Mucosa of stomach (tissue), 1 donor: Measurements from ENCODE around the gene CAMK2D.

Experiments used
- H3K27me3 ChIP-seq: one replicate; pipeline ENCODE4 v1.7.0; 2013; ENCODE audit warnings: mild to moderate bottlenecking, low read length; ENCODE audit not compliant: control insufficient read depth, insufficient read depth
- H3K36me3 ChIP-seq: one replicate; pipeline ENCODE4 v1.7.0; 2013; ENCODE audit warnings: low read length; ENCODE audit not compliant: control insufficient read depth, insufficient read depth
- H3K4me1 ChIP-seq: one replicate; pipeline ENCODE4 v1.7.0; 2013; ENCODE audit warnings: mild to moderate bottlenecking, low read length; ENCODE audit not compliant: control insufficient read depth, insufficient read depth
- H3K4me3 ChIP-seq: one replicate; pipeline ENCODE4 v1.7.0; 2013; ENCODE audit warnings: low read length
- H3K9ac ChIP-seq: one replicate; pipeline ENCODE4 v1.7.0; 2013; ENCODE audit warnings: mild to moderate bottlenecking, low read length, moderate library complexity
- H3K9me3 ChIP-seq: one replicate; pipeline ENCODE4 v1.7.0; 2013; ENCODE audit warnings: mild to moderate bottlenecking, low read length, moderate library complexity; ENCODE audit not compliant: control insufficient read depth
- donor health status: Pancreatic carcinoma.

CAMK2D gene

DNA sequence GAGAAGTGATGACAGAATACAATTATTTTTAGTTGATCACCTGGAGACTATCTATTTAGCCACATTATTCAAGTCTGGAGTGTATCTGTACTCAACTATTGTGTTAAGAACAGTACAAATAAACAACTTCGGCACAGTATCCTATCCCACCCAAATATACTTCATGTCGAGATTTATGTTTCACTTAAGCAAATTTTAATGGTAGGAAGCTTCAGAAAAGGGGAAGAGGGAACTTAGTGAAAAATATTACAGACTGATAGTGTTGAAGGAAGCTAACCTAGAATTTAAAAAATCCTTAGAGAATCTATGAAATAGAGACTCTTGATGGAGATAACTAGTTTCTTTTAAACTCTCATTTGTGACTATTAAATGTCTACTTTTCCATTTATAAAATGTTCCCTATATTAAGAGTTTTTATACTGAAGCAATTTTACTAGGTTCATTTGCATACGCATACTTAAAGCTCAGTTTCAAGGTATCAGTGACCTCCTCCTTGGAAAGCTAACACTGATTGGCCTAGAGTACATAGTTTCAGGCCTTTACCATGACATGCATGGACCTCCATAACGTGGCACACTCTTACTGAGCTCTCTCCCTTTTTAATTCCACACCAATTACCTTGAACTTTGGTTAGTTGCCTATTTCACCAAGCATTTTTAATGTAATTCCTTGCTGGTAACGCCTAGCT is 197.7 kb downstream of the CAMK2D start:
- Histone ChIP-seq H3K4me1 (peaks cover 10% of the 10 kb centered on the region), H3K4me3 (no peak overlapping the region), H3K27me3 (no peaks in the 10 kb centered on the region), H3K9ac (no peak overlapping the region), H3K36me3 (no peaks in the 10 kb centered on the region), H3K9me3 (no peaks in the 10 kb centered on the region)

DNA sequence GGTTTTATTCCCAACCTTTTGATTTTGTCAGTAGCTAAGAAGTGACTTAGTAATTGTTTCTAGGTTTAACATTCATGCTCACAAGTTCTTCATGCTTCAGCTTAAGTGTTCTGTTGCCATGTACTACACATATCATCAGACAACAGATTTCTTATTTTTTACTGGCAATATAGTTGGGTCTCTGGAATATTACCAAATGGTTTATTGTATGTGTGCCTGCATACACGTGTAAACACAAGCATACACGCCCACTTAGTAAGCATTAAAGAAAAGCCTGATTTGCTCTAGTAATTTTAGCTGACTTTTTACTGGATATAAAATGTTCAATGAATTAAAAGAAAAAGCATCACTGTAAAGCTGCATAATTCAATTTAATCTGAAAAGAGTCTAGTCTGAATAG is 199.8 kb downstream of the CAMK2D start:
- Histone ChIP-seq H3K4me1 (peaks cover 16% of the 10 kb centered on the region), H3K27me3 (no peaks in the 10 kb centered on the region), H3K9me3 (no peaks in the 10 kb centered on the region), H3K36me3 (no peaks in the 10 kb centered on the region), H3K9ac (no peak overlapping the region), H3K4me3 (no peak overlapping the region)

GRCh38 chr4:113561092-113561491 is 200.4 kb downstream of the CAMK2D start:
- H3K9ac ChIP-seq, result no peak overlapping the region

GRCh38 chr4:113560579-113560978 is 201.0 kb downstream of the CAMK2D start:
- Histone ChIP-seq H3K4me3 (no peak overlapping the region), H3K9me3 (no peaks in the 10 kb centered on the region), H3K4me1 (peaks cover 28% of the 10 kb centered on the region), H3K27me3 (no peaks in the 10 kb centered on the region), H3K9ac (no peak overlapping the region), H3K36me3 (no peaks in the 10 kb centered on the region)

More at GRCh38 chr4:113561092-113561491, 200.4 kb downstream of the CAMK2D start:
- Histone ChIP-seq H3K4me1 (peaks cover 22% of the 10 kb centered on the region), H3K27me3 (no peaks in the 10 kb centered on the region), H3K36me3 (no peaks in the 10 kb centered on the region), H3K9me3 (no peaks in the 10 kb centered on the region), H3K4me3 (no peak overlapping the region)

DNA sequence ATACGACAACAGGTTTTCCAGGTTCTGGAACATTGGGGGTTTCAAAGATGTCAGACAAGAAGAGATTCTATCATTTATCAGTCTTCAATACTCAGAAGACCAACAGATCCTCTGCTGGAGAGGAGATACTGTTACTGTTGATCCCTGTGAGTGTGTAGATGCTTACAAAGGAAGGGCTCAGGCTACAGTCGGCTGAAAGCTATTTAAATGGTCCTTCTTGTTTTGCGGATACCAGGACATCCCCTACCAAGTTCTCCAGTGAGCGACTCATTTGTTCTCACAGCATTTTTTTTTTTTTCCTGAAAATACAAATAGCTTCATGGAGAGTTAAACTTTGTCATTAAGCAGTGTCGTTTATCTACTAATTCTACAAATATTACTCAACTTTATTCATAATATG is 201.6 kb downstream of the CAMK2D start:
- no peaks in the 10 kb centered on the region for H3K36me3 ChIP-seq
- no peaks in the 10 kb centered on the region for H3K9me3 ChIP-seq
- H3K27me3 ChIP-seq, result no peaks in the 10 kb centered on the region
- H3K4me1 ChIP-seq, result peaks cover 29% of the 10 kb centered on the region
- no peak overlapping the region for H3K9ac ChIP-seq
- H3K4me3 ChIP-seq, result no peak overlapping the region

DNA sequence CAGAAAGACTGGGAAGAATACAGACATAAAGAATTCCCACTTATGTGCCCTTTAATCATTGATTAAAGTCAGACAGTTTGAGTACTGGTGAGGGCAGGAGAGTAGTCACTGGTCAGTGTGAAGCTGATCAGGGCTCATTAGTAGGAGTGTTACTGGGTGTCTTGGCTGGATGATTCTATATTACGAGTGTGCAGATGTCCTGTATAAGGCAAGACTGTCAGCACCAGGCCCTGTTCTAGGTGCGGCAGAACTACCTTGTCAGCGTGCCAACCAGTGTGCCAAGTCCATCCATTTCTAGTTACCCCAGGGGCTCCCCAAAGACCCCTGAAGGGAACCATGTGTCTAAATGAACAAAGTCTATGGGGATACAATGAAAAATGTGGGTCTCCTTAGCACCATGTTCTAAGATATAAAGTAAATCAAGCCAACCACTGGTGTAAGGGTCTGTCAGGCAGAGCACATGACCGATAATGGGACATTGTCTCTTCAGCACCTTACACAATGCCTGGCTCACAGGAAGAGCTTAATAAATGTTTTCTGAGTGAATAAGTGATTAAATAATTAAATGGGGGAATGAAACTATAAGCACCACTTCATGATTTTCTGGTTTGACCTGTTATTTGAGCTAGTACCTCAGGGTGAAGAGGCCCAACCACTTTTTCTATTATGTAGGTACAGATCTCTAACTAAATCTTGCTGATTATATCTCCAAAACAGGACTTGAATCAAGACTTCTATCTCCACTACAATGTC is 205.0 kb downstream of the CAMK2D start:
- H3K4me3 ChIP-seq, result no peak overlapping the region

DNA sequence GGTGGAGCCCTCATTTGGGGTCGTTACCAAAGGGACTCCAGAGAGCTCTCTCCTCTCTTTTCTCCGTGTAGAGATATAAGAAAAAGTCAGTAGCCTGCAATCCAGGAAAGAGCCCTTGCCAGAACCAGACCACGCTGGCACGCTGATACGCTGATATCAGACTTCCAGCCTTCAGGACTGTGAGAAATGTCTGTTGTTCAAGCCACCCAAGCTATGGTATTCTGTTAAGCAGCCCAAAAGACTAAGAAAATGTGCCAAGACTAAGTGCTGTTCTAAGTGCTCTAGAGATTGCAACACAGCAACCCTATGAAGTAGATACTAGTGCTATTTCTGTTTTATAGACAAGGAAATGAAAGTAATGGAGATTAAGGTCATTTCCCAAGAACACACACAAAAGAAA is 205.7 kb downstream of the CAMK2D start:
- Histone ChIP-seq H3K9ac (peak overlapping the region; percentile 4), H3K36me3 (no peaks in the 10 kb centered on the region), H3K4me3 (no peak overlapping the region), H3K4me1 (peaks cover 19% of the 10 kb centered on the region), H3K9me3 (no peaks in the 10 kb centered on the region), H3K27me3 (no peaks in the 10 kb centered on the region)

More for the DNA sequence above, 205.0 kb downstream of the CAMK2D start:
- Histone ChIP-seq H3K4me1 (peaks cover 19% of the 10 kb centered on the region), H3K27me3 (no peaks in the 10 kb centered on the region), H3K9ac (peak overlapping the region; percentile 4), H3K9me3 (no peaks in the 10 kb centered on the region), H3K36me3 (no peaks in the 10 kb centered on the region)

GRCh38 chr4:113553082-113553481 is 208.5 kb downstream of the CAMK2D start:
- no peak overlapping the region for H3K9ac ChIP-seq
- peaks cover 24% of the 10 kb centered on the region for H3K4me1 ChIP-seq
- H3K36me3 ChIP-seq, result no peaks in the 10 kb centered on the region
- H3K4me3 ChIP-seq, result no peak overlapping the region
- no peaks in the 10 kb centered on the region for H3K27me3 ChIP-seq
- H3K9me3 ChIP-seq, result no peaks in the 10 kb centered on the region

- peaks cover 12% of the 10 kb centered on the region for H3K4me1 ChIP-seq
- H3K27me3 ChIP-seq, result no peaks in the 10 kb centered on the region
- no peaks in the 10 kb centered on the region for H3K9me3 ChIP-seq
- no peaks in the 10 kb centered on the region for H3K36me3 ChIP-seq
- H3K9ac ChIP-seq, result no peak overlapping the region
- no peak overlapping the region for H3K4me3 ChIP-seq
These were observed 211.0 kb downstream of the CAMK2D start for GRCh38 chr4:113550510-113550909.

GRCh38 chr4:113548303-113548702 is 213.2 kb downstream of the CAMK2D start:
- H3K27me3 ChIP-seq, result no peaks in the 10 kb centered on the region
- no peak overlapping the region for H3K9ac ChIP-seq
- peaks cover 12% of the 10 kb centered on the region for H3K4me1 ChIP-seq
- H3K9me3 ChIP-seq, result no peaks in the 10 kb centered on the region
- no peaks in the 10 kb centered on the region for H3K36me3 ChIP-seq
- no peak overlapping the region for H3K4me3 ChIP-seq

GRCh38 chr4:113547487-113548042 is 214.0 kb downstream of the CAMK2D start:
- Histone ChIP-seq H3K4me1 (peaks cover 12% of the 10 kb centered on the region), H3K36me3 (no peaks in the 10 kb centered on the region), H3K4me3 (no peak overlapping the region), H3K9me3 (no peaks in the 10 kb centered on the region), H3K9ac (no peak overlapping the region), H3K27me3 (no peaks in the 10 kb centered on the region)

DNA sequence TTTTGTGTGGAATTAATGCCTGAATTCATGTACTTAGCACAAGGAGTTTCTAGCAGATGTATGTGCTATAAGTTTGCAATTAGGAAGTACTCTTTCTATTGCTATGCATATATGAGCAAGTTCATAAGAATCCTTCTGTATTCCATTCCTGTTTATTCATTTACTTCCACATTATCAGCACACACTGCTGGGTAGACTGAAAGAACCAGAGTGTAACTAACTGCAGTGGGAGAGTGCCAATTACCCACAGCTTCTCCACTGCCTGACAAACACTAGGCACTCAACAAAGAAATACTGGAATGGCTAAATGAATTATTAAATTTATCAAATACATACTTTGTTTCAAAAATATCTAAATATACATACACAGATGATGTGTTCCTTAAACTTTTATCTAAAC is 219.6 kb downstream of the CAMK2D start:
- Histone ChIP-seq H3K4me1 (no peaks in the 10 kb centered on the region), H3K36me3 (no peaks in the 10 kb centered on the region), H3K9ac (no peak overlapping the region), H3K27me3 (no peaks in the 10 kb centered on the region), H3K9me3 (no peaks in the 10 kb centered on the region), H3K4me3 (no peak overlapping the region)
